ENCODE results near the gene WIZ. TPM values are rescaled to one million over a fixed set of nuclear protein-coding genes. Genes with fewer than 3 reads are reported as not detected.

The WIZ gene
- total and polyA plus RNA-seq, 10 of the 15 experiments (the other 5 are each of a cell fraction or from before 2014, with no cell fraction given), result 0.10 to 26.7 (median 2.7) TPM

DNA sequence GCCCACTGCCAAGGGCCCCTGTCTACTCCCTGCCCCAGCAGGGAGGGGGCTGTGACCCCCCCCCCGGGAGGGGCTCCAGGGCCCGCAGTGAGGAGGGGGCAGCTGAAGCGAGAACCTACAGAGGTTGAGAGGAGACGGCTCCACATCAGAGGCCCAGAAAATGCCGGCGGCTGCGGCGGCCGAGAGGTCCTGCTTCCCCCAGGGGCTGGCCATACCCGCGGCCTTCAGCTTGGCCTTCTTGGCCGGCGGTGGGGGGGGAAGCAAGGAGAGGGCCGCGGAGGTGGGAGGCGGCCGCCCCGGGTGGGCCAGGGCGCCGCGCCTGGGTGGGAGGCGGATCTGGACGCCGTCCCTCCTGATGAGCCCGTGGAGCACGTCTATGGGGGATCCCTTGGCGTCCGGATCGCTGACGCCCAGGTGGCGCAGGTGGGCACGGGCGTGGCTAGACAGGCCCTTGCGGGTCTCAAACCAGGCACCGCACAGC lies 21.7 kb downstream of the WIZ start:
- no peak overlapping the region for H3K9ac ChIP-seq (ENCODE audit: control insufficient read depth, insufficient read depth, low read length)
- peaks cover 32% of the 10 kb centered on the region for H3K79me2 ChIP-seq (ENCODE audit: control insufficient read depth, insufficient read depth, low read length)
- no peak overlapping the region for H3K4me3 ChIP-seq
- over 99% methylated on average over 19 of the region's 35 CpGs for whole genome bisulfite sequencing (ENCODE audit: insufficient coverage, insufficient replicate concordance, low lambda C conversion rate, missing lambda C conversion rate)
- peaks cover 13 to 40% of the 10 kb centered on the region in 2 experiments for H3K36me3 ChIP-seq (ENCODE audit: control insufficient read depth in 2 of 2, insufficient read depth in 2 of 2, low read length in 1 of 2)
- RAD21 ChIA-PET (ENCODE audit: unreplicated experiment), result no interaction called here
- intact Hi-C loops (cut with micrococcal nuclease; ENCODE audit: unreplicated experiment) (no loop called here), in situ Hi-C loops (cut with MboI) (loop anchor here (5.0 kb wide), 1 partner anchor 129 kb away; no protein-coding TSS in a partner anchor)
- CTCF ChIA-PET, result no interaction called here
- H3K27me3 ChIP-seq (replicated peaks in 1 of 2; ENCODE audit: control insufficient read depth in 2 of 2, insufficient read depth in 2 of 2, low read length in 1 of 2), result no peaks in the 10 kb centered on the region
- no peak for FAIRE-seq
- H4K20me1 ChIP-seq (ENCODE audit: control insufficient read depth, insufficient read depth), result no peaks in the 10 kb centered on the region
- no peak overlapping the region for H2AFZ ChIP-seq (ENCODE audit: control insufficient read depth, low read depth, low read length)
- DNase-seq (ENCODE audit: low read depth, low spot score), result no peak
- SMC1A ChIA-PET (ENCODE audit: uncharacterized antibody, unreplicated experiment), result interaction anchor here (1.0 kb wide), 1 partner anchor 8 kb away, joined by 4 read pairs; no protein-coding TSS in a partner anchor
- no TSS peak for BruUV-seq (replicated peaks)
- H3K27ac ChIP-seq (ENCODE audit: control insufficient read depth, insufficient read depth), result no peak overlapping the region
- no peak for ATAC-seq
- no peaks in the 10 kb centered on the region; the same call in 2 of the 3 replicates for H3K9me3 ChIP-seq (replicated peaks; ENCODE audit: control insufficient read depth, insufficient read depth, low read length)
- POLR2A ChIA-PET, result no interaction called here
- TF ChIP-seq CHD1 (IDR thresholded peaks at IDR 0.05; ENCODE audit: low read depth, low read length) (no peak), POLR2A (IDR thresholded peaks at IDR 0.05; ENCODE audit: low read depth, low read length) (0 out of 2 replicates have a peak, but pooled peaks have one; percentile 13)
- peaks cover 10% of the 10 kb centered on the region for H3K4me1 ChIP-seq (ENCODE audit: control insufficient read depth, insufficient read depth, low read length)
- no peak overlapping the region for H3K4me2 ChIP-seq (ENCODE audit: control insufficient read depth, insufficient read depth)

DNA sequence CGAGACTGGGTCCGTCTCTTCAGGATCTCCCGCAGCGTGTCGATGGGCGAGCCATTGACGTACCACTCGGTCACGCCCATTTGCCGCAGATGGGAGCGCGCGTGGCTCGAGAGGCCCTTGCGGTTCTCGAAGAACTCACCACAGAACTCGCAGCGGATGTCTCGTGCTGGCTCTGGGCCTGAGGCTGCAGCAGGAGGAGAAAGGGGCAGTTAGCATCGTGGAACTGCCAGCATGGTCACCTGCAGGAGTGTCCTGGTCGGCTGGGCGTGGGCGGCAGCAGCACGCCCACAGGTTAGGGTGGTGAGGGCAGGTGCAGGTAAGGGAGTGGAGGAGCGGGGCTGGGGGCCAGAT lies 22.4 kb downstream of the WIZ start:
- in situ Hi-C loops (cut with MboI) (loop anchor here (5.0 kb wide), 1 partner anchor 130 kb away; no protein-coding TSS in a partner anchor), intact Hi-C loops (cut with micrococcal nuclease; ENCODE audit: unreplicated experiment) (no loop called here)
- Histone ChIP-seq H3K36me3 (ENCODE audit: control insufficient read depth in 2 of 2, insufficient read depth in 2 of 2, low read length in 1 of 2) (peaks cover 14 to 45% of the 10 kb centered on the region in 2 experiments), H4K20me1 (ENCODE audit: control insufficient read depth, insufficient read depth) (no peaks in the 10 kb centered on the region), H3K4me3 (no peak overlapping the region), H3K9me3 (replicated peaks; ENCODE audit: control insufficient read depth, insufficient read depth, low read length) (no peaks in the 10 kb centered on the region; the same call in 2 of the 3 replicates), H3K79me2 (ENCODE audit: control insufficient read depth, insufficient read depth, low read length) (peaks cover 28% of the 10 kb centered on the region), H3K4me2 (ENCODE audit: control insufficient read depth, insufficient read depth) (no peak overlapping the region), H2AFZ (ENCODE audit: control insufficient read depth, low read depth, low read length) (no peak overlapping the region), H3K27ac (ENCODE audit: control insufficient read depth, insufficient read depth) (no peak overlapping the region), H3K27me3 (replicated peaks in 1 of 2; ENCODE audit: control insufficient read depth in 2 of 2, insufficient read depth in 2 of 2, low read length in 1 of 2) (no peaks in the 10 kb centered on the region), H3K4me1 (ENCODE audit: control insufficient read depth, insufficient read depth, low read length) (peaks cover 10% of the 10 kb centered on the region), H3K9ac (ENCODE audit: control insufficient read depth, insufficient read depth, low read length) (no peak overlapping the region)
- DNase-seq (ENCODE audit: low read depth, low spot score) (no peak), FAIRE-seq (no peak), ATAC-seq (no peak)
- WGBS (ENCODE audit: insufficient coverage, insufficient replicate concordance, low lambda C conversion rate, missing lambda C conversion rate), result 98% methylated on average over 25 of the region's 25 CpGs
- ChIA-PET RAD21 (ENCODE audit: unreplicated experiment) (no interaction called here), POLR2A (no interaction called here), CTCF (no interaction called here), SMC1A (ENCODE audit: uncharacterized antibody, unreplicated experiment) (no interaction called here)
- BruUV-seq (replicated peaks), result no TSS peak
- TF ChIP-seq MTA3 (IDR thresholded peaks at IDR 0.05; ENCODE audit: borderline replicate concordance, low read length) (no peak), ZNF207 (IDR thresholded peaks at IDR 0.05; ENCODE audit: borderline replicate concordance) (no peak), ATF3 (IDR thresholded peaks at IDR 0.05; ENCODE audit: borderline replicate concordance, extremely low read depth, low read depth, low read length) (no peak), ZNF622 (IDR thresholded peaks at IDR 0.05) (no peak), GATAD2B (conservative IDR thresholded peaks at IDR 0.05; ENCODE audit: low read depth) (no peak), SMAD5 (IDR thresholded peaks at IDR 0.05; ENCODE audit: low read depth) (no peak), NR2C1 (IDR thresholded peaks at IDR 0.05) (no peak)
- TF ChIP-seq, protein P1, sequence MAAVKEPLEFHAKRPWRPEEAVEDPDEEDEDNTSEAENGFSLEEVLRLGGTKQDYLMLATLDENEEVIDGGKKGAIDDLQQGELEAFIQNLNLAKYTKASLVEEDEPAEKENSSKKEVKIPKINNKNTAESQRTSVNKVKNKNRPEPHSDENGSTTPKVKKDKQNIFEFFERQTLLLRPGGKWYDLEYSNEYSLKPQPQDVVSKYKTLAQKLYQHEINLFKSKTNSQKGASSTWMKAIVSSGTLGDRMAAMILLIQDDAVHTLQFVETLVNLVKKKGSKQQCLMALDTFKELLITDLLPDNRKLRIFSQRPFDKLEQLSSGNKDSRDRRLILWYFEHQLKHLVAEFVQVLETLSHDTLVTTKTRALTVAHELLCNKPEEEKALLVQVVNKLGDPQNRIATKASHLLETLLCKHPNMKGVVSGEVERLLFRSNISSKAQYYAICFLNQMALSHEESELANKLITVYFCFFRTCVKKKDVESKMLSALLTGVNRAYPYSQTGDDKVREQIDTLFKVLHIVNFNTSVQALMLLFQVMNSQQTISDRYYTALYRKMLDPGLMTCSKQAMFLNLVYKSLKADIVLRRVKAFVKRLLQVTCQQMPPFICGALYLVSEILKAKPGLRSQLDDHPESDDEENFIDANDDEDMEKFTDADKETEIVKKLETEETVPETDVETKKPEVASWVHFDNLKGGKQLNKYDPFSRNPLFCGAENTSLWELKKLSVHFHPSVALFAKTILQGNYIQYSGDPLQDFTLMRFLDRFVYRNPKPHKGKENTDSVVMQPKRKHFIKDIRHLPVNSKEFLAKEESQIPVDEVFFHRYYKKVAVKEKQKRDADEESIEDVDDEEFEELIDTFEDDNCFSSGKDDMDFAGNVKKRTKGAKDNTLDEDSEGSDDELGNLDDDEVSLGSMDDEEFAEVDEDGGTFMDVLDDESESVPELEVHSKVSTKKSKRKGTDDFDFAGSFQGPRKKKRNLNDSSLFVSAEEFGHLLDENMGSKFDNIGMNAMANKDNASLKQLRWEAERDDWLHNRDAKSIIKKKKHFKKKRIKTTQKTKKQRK (IDR thresholded peaks at IDR 0.05; ENCODE audit: low read depth, low read length), result no peak
